GM19328 (cell line): ENCODE results near the gene LY6G6F.

Experiments used
- ATAC-seq: cut with Tn5 transposase; IDR thresholded peaks from one replicate; pipeline ENCODE4 v1.9.1; 2021; ENCODE audit warnings: mild to moderate bottlenecking, moderate library complexity; ENCODE audit not compliant: unreplicated experiment

Gene LY6G6F

DNA sequence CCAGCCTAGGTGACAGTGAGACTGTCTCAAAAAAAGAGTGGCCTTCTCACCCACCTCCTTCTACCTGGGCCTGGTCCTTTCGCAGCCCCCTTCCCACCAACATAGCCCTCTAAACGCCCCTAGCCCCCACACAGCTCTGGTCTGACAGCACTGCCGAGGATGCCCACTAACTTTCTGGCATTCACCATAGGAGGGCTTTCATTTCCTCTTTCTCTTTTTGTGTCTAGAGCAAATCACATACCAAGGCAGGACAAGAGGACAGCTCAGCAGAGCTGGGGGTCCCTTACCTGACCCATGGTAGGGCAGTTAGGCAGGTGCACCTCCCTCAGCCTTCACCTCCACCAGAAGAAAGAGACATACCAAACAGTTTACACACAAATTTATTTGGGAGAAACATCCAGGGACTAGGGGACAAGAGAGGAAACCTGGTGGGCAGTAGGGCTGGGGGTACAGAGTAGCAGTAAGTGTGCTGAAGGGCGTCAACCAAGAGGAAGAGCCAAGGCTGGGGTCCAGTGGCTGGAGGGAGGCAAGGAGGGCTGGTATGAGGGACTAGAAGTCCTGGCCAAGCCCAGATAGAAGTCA lies 30.3 kb upstream of the LY6G6F start:
- ATAC-seq = no peak

DNA sequence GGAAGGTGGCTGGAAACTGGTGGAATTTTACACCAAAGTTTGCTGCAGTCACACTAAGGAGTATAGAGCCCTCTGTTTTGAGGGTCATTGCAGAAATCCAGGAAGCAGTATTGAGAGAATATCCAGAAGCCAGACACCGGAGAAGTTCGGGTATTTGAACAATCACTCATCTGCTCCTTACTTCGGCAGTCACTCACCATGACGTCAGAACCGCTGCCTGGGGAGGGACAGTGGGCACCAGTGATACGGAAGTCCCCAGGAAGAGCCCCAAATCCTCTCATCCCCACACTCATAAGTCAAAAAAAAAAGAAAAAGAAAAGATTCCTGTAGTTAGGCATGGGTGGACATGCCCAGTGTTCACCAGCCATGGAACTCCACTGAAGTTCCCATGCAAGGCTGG lies 29.8 kb upstream of the LY6G6F start:
- no peak for ATAC-seq

DNA sequence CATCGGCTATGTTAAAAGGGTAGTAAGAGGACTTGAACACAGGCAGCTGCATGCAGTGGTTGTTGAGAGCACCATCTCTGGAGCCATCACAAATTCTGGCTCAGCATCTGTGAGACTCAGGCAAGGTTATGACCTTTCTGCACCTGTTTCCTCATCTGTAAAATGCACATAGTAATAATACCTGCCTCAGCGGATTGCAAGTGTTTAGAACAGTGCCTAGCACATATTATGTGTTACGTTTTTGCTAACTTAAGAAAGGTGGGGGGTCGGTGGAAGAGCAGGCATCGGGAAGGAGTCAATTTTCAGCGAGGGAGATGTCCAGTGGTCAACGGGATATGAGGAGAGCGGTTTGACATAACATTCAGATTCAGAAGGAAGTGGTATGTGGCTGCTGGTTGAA lies 28.7 kb upstream of the LY6G6F start:
- ATAC-seq = no peak

- ATAC-seq = no peak
These were observed 26.2 kb upstream of the LY6G6F start, which contains the start of gene LY6G5C for GRCh38 chr6:31680226-31681134. Gene LY6G5C, minus strand, starts transcription at chr6:31681067. Its CDS starts 694 bp downstream, at chr6:31680373.

DNA sequence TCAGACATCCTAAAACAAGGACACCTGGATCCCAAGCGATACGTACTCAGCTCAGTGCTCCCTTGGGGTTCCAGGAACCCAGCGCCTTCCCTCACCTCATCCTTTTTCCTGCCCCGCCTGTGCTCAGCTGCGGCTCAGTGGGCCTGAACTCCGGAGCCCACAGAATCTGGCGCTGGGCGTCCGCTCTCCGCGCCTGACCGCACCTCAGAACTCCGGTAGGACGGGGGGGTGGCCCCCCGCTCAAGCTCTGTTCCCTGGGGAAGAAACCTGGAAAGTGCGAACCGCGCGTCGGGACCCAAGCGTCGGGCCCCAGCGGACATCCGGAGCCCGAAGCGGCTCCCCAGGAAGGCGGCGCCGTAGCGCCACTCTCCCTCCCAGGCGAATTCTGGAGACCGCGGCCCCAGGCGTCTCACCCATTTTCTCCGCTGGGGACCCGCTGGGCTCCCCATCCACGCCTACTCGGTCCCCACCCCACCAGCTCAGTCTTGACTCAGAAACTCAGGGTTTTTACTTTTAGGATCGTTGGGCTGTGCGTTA lies 25.5 kb upstream of the LY6G6F start:
- ATAC-seq = no peak

GRCh38 chr6:31683591-31683990 lies 23.1 kb upstream of the LY6G6F start:
- ATAC-seq = no peak

DNA sequence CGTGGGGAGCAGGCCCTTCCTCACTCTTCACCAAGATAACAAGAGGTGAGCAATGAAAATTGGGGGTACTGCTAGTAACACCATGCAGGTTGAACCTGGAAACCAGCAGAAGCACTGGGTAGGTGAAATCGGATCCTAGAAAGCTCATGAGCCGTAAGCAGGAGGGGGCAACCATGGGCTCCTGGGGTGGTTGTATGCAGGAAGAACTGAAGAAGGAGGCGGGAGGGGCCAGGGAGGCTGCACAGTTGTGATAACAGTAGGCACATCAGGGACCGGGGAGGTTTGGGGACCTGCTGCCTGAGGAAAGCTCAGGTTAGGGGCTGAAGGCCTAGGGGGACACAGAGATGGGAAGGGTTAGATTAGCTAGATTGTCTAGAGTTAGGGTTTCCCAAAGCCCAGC lies 20.2 kb upstream of the LY6G6F start:
- ATAC-seq = no peak

DNA sequence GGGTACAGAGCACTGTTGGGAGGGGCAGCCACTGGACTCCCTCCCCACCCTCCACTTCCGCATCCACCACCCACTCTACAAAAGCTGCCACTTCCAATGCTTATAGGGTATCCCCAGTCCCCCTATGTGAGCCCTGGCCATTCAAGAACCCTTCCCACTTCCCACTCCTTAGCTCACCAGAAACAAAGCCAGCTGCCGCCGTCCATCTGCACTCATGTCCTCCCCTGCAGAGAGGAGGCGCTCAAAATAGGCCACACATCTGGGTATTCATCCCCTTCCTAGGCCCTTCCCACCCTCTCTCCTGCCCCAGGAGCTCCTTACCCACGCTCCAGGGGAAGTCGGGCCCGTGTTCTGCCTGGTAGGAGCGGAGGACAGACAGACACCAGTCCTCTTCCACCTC lies 19.3 kb upstream of the LY6G6F start:
- ATAC-seq = no peak

DNA sequence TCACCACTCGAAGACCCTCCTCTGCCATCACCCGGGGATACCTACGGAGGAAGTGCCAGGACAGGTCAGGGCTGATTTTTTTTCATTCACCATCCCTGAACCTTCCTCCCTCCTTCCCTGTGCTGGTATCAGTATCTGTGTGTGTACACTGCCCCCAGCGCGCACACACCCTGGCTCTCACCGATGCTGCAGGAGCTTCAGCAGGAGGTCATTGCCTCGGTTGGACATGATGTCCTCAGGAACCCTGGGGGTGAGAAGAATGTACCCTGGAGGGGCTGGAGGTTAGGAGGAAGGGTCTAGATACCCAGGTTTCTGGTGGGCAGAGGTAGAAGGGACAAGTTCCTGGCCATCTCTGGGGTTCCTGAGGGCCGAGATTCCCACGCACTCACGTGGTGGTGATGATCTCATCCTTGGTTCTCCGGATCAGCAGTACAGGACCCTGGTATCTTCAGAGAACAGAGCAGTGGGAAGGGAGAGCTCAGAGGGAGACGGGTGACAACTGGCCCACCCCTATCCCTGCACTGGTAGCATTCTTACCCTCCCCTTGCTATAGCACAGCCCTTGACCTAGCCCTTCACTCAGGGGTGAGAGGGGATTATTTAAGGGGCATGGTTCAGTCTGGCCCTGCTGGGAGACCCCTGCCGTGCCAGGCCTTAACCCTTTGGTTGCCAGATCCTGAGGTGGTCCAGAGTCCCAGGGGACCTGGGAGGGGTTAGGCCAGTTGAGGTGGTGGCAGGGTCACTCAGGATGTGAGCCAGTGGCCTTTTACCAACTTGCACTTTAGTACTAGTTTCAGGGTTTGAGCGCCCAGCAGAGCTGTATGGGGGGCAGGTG lies 18.6 kb upstream of the LY6G6F start:
- ATAC-seq = no peak

GRCh38 chr6:31689249-31690110 lies 17.2 kb upstream of the LY6G6F start:
- no peak for ATAC-seq

- ATAC-seq = no peak
These were observed 16.2 kb upstream of the LY6G6F start for GRCh38 chr6:31690231-31691077.

DNA sequence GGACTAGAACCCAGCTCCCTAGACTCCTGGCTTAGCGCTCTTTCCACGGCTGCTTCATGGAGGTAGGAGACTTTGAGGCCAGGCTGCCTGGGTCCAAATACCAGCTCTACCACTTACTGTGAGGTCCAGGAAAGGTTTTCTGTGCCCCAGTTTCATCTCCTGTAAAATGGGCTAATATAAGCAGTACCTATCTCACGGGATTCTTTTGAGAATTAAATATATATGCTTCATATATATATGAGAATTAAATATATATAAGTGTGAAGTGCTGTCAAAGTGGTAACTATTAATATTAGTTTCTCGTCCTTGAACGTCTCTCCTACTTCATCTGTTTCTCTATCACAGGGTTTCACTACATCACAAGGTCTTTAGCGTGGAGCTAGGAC lies 15.6 kb upstream of the LY6G6F start:
- ATAC-seq = no peak

- no peak for ATAC-seq
These were observed 15.0 kb upstream of the LY6G6F start for GRCh38 chr6:31691564-31692108.

DNA sequence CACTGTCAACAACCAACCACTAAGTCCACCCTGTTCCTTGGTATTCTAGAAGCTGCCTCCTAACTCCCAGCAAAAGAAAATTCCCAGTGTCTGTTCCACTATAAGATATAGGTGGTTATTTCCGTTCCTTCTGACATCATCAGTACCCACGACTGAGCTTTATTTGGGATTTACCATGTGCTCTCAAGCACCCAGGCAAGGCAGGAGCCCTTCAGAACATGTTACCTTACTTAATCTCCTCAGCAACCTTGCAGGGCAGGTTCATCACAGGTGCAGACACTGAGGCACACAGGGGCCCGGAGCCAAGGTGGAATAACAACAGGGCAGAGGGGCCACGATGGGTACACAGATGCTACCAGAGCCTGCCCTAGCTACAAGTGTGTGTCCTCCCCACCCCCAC lies 14.3 kb upstream of the LY6G6F start:
- no peak for ATAC-seq

GRCh38 chr6:31692886-31693285 lies 13.8 kb upstream of the LY6G6F start:
- ATAC-seq = no peak

GRCh38 chr6:31693535-31693934 lies 13.1 kb upstream of the LY6G6F start:
- ATAC-seq = no peak

DNA sequence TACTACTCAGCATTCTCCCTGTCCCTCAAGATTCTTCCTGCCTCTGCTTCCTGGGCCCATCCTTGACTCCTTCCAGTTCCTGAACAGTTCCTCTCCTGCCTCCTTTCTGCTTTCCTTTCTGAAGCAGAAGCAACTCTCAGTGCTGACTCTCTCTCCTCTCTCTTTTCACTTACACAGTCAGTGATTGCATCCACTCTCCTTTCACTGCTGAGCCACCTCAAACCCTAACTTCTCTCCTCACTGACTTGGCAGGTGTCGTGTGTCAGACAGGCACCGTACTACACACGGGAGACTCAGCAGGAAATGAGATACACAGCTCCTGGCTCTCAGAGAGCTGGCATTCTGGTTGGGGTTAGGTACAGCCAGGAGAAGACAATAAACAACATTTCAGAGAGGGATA lies 9.1 kb upstream of the LY6G6F start:
- no peak for ATAC-seq

GRCh38 chr6:31700740-31701401 lies 5.8 kb upstream of the LY6G6F start:
- ATAC-seq = no peak
